Panc1 (cell line): ENCODE results near the gene PFDN4. TPM values are rescaled to one million over a fixed set of nuclear protein-coding genes. Genes with fewer than 3 reads are reported as not detected.

Source experiments
- ATAC-seq: fragments of 200-7000 bp; cut with Tn5 transposase; 2 replicates; pipeline ENCODE4 v1.9.1; 2020; ENCODE audit warnings: mild to moderate bottlenecking, moderate library complexity
- BruUV-seq: library from RNA; stranded (reverse); fragments of 400-500 nt; replicated peaks from 2 replicates; lab custom pipeline; 2021; lab: Mats Ljungman, UMichigan
- CTCF ChIA-PET: fragments of 300-600 bp; sonication (Branson Sonifier 250); formaldehyde crosslinking; loops from one replicate; lab custom pipeline; 2022; ENCODE audit warnings: antibody characterized with exemption; lab: Charles Lee
- POLR2A ChIA-PET: fragments of 300-600 bp; sonication (Branson Sonifier 250); formaldehyde crosslinking; loops from one replicate; lab custom pipeline; 2022; ENCODE audit warnings: antibody characterized with exemption; lab: Charles Lee
- DNase-seq: peaks from one replicate; pipeline ENCODE4 v3.0.0-alpha.2; 2010; ENCODE audit warnings: low read depth, low spot score
- H3K27ac ChIP-seq: 2 replicates; pipeline ENCODE4 v1.5.1; 2011; ENCODE audit warnings: mild to moderate bottlenecking, low read length, inconsistent platforms
- H3K27me3 ChIP-seq: fragments of 200-500 bp; sonication (Bioruptor generic); 2 replicates; pipeline ENCODE4 v1.6.0; 2014; ENCODE audit warnings: low read length, inconsistent platforms; ENCODE audit not compliant: control insufficient read depth, insufficient read depth
- H3K36me3 ChIP-seq: fragments of 200-500 bp; sonication (Bioruptor generic); 2 replicates; pipeline ENCODE4 v1.5.1; 2014; ENCODE audit warnings: inconsistent platforms, mild to moderate bottlenecking, low read length, moderate library complexity; ENCODE audit not compliant: control insufficient read depth, insufficient read depth
- H3K4me1 ChIP-seq: 2 replicates; pipeline ENCODE4 v1.5.1; 2011; ENCODE audit warnings: inconsistent platforms, mild to moderate bottlenecking, low read length, moderate library complexity; ENCODE audit not compliant: control insufficient read depth, insufficient read depth
- H3K4me3 ChIP-seq, 2 experiments: 2 replicates each; pipeline ENCODE4 v1.5.1; 2011 to 2012; ENCODE audit warnings: low read depth in 2 of 2, low read length in 2 of 2, mild to moderate bottlenecking in 2 of 2, inconsistent platforms in 1 of 2, moderate library complexity in 1 of 2
- H3K9me3 ChIP-seq: fragments of 200-500 bp; sonication (Bioruptor generic); 2 replicates; pipeline ENCODE4 v1.5.1; 2014; ENCODE audit warnings: low read depth, mild to moderate bottlenecking, inconsistent platforms, low read length, moderate library complexity; ENCODE audit not compliant: control insufficient read depth, insufficient read depth
- CTCF ChIP-seq: fragments of 450-650 bp; IDR thresholded peaks from 2 replicates; pipeline ENCODE4 v1.5.1; 2017; ENCODE audit warnings: mild to moderate bottlenecking
- POLR2AphosphoS5 ChIP-seq: IDR thresholded peaks from 2 replicates; pipeline ENCODE4 v1.6.1; 2012; ENCODE audit warnings: mild to moderate bottlenecking, low read depth, low read length, moderate library complexity
- SIN3A ChIP-seq: IDR thresholded peaks from 2 replicates; pipeline ENCODE4 v1.6.1; 2012; ENCODE audit warnings: low read depth, mild to moderate bottlenecking, low read length, moderate library complexity, borderline replicate concordance; ENCODE audit not compliant: insufficient read depth
- TCF7L2 ChIP-seq: IDR thresholded peaks from 2 replicates; pipeline ENCODE4 v1.6.1; 2011; ENCODE audit warnings: mild to moderate bottlenecking, low read depth, low read length, inconsistent platforms
- in situ Hi-C: cut with HindIII; loops from 2 replicates; pipeline ENCODE4 v1.10.0; 2016; ENCODE audit warnings: low sequenced_read_pairs, low pct_unique_long_range_greater_than_20kb
- intact Hi-C: fragments of 100-400 bp; cut with micrococcal nuclease; formaldehyde crosslinking; loops from one replicate; pipeline ENCODE4 v1.10.0; 2022; ENCODE audit not compliant: unreplicated experiment
- total RNA-seq: library from RNA; stranded (reverse); gene quantifications from one replicate; pipeline ENCODE4 v1.2.1, GENCODE V29; 2021; ENCODE audit not compliant: unreplicated experiment
- TF ChIP-seq, protein P1 (sequence below), 2 experiments: IDR thresholded peaks; 2 replicates each; pipeline ENCODE4 v1.6.1; 2011 to 2012; ENCODE audit warnings: low read depth in 2 of 2, control low read depth in 1 of 2, low read length in 1 of 2, mild to moderate bottlenecking in 1 of 2, moderate library complexity in 1 of 2; ENCODE audit not compliant: insufficient read depth in 1 of 2

The PFDN4 gene
- total RNA-seq, 1 experiment from 2014 or later = 48.2 TPM

DNA sequence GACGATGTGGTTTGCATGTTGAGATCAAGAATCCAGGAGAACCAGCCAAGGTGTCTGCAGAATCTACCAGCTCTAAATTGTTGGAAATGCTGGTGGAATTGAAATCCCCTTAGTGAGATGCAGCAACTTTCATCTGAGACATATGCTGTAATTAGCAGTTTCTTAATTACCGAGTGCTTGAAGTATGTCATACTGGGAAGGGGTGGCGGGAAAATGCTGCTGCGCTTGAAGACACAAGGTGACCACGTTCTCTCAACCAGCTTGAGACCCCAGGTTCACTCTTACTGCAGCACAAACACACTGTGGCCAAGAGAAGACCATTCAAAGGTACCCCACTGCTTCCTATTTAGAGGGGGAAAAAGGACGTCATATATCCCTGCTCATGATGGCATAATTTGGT, 59.0 kb downstream of the PFDN4 start:
- H3K9me3 ChIP-seq = no peaks in the 10 kb centered on the region
- H3K27me3 ChIP-seq = no peaks in the 10 kb centered on the region; the same call in 1 of the 2 replicates
- no peaks in the 10 kb centered on the region for H3K4me1 ChIP-seq
- DNase-seq (no peak), ATAC-seq (no peak)
- TF ChIP-seq, protein P1, sequence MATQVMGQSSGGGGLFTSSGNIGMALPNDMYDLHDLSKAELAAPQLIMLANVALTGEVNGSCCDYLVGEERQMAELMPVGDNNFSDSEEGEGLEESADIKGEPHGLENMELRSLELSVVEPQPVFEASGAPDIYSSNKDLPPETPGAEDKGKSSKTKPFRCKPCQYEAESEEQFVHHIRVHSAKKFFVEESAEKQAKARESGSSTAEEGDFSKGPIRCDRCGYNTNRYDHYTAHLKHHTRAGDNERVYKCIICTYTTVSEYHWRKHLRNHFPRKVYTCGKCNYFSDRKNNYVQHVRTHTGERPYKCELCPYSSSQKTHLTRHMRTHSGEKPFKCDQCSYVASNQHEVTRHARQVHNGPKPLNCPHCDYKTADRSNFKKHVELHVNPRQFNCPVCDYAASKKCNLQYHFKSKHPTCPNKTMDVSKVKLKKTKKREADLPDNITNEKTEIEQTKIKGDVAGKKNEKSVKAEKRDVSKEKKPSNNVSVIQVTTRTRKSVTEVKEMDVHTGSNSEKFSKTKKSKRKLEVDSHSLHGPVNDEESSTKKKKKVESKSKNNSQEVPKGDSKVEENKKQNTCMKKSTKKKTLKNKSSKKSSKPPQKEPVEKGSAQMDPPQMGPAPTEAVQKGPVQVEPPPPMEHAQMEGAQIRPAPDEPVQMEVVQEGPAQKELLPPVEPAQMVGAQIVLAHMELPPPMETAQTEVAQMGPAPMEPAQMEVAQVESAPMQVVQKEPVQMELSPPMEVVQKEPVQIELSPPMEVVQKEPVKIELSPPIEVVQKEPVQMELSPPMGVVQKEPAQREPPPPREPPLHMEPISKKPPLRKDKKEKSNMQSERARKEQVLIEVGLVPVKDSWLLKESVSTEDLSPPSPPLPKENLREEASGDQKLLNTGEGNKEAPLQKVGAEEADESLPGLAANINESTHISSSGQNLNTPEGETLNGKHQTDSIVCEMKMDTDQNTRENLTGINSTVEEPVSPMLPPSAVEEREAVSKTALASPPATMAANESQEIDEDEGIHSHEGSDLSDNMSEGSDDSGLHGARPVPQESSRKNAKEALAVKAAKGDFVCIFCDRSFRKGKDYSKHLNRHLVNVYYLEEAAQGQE (IDR thresholded peaks at IDR 0.05; ENCODE audit: insufficient read depth in 1 of 2, low read depth in 2 of 2, low read length in 1 of 2) = no peak
- no peak for TF ChIP-seq SIN3A
- TF ChIP-seq POLR2AphosphoS5 = no peak
- no peak for TF ChIP-seq TCF7L2
- no peak for TF ChIP-seq CTCF
- intact Hi-C loops = no loop called here
- CTCF ChIA-PET = interaction anchor here (0.6 kb wide), 1 partner anchor 1224 kb away, joined by 3 read pairs; no protein-coding TSS in a partner anchor
- no peak overlapping the region for H3K4me3 ChIP-seq
- H3K27ac ChIP-seq = no peak overlapping the region
- no TSS peak for BruUV-seq
- POLR2A ChIA-PET = interaction anchor here (0.6 kb wide), 1 partner anchor 131 kb away, joined by 5 read pairs; no protein-coding TSS in a partner anchor
- H3K36me3 ChIP-seq = no peaks in the 10 kb centered on the region
- in situ Hi-C loops = no loop called here

DNA sequence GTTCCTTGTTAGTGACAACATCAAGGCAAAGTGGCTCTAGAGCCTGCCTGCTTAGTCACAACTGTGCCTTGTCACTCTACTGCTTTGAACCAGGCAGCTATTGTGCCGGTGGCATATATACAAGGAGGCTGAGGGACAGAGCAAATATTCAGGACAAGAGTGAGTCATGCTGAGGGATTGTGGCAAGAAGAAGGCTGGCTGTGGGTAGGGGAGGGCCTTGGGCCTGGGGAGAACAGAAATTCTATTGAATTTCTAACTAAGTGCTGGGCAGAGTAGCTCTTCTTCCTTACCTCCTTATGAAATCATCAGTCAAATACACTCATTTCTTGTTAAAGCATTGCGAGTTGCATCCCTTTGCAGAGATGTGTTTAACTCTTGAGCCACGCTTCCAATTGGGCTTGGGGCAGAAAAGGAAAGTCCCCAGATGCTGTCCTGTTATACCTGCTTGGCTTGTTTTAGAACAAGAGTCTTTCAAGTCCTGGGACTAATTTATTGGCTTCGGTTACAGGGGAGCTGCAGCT, 59.7 kb downstream of the PFDN4 start:
- ATAC-seq = peak; percentile 72; the same call in 1 of the 2 replicates
- no peak overlapping the region for H3K4me3 ChIP-seq
- no peaks in the 10 kb centered on the region for H3K4me1 ChIP-seq
- no peaks in the 10 kb centered on the region for H3K36me3 ChIP-seq
- TF ChIP-seq, protein P1 (IDR thresholded peaks at IDR 0.05; ENCODE audit: insufficient read depth in 1 of 2, low read depth in 2 of 2, low read length in 1 of 2) = no peak
- TF ChIP-seq CTCF (no peak), POLR2AphosphoS5 (no peak), TCF7L2 (no peak), SIN3A (no peak)
- intact Hi-C loops (no loop called here), in situ Hi-C loops (no loop called here)
- DNase-seq = no peak
- ChIA-PET CTCF (interaction anchor here (0.6 kb wide), 1 partner anchor 1225 kb away, joined by 3 read pairs; no protein-coding TSS in a partner anchor), POLR2A (no interaction called here)
- no peaks in the 10 kb centered on the region; the same call in 1 of the 2 replicates for H3K27me3 ChIP-seq
- no peak overlapping the region for H3K27ac ChIP-seq
- no TSS peak for BruUV-seq
- H3K9me3 ChIP-seq = no peaks in the 10 kb centered on the region
